MM.1S (cell line): Measurements from ENCODE around the gene HOATZ.

Source experiments
- DNase-seq: peaks from one replicate; pipeline ENCODE4 v3.0.0-alpha.2; 2015
- H2AFZ ChIP-seq: fragments of 300-600 bp; sonication (generic); 2 replicates; pipeline ENCODE4 v1.6.0; 2016; ENCODE audit warnings: antibody characterized with exemption, low read length
- H3F3A ChIP-seq: fragments of 300-600 bp; sonication (generic); 2 replicates; pipeline ENCODE4 v1.6.1; 2016; ENCODE audit warnings: mild to moderate bottlenecking, antibody characterized with exemption, low read length, moderate library complexity, mixed read lengths; ENCODE audit not compliant: insufficient read depth
- H3K27ac ChIP-seq: fragments of 300-600 bp; sonication (generic); 2 replicates; pipeline ENCODE4 v1.5.1; 2016; ENCODE audit warnings: mild to moderate bottlenecking, low read length
- H3K27me3 ChIP-seq: fragments of 300-600 bp; sonication (generic); replicated peaks from 2 replicates; pipeline ENCODE4 v1.6.0; 2016; ENCODE audit warnings: low read length; ENCODE audit not compliant: insufficient read depth
- H3K36me3 ChIP-seq: fragments of 300-600 bp; sonication (generic); replicated peaks from 2 replicates; pipeline ENCODE4 v1.6.1; 2016; ENCODE audit warnings: mild to moderate bottlenecking, low read length, mixed read lengths; ENCODE audit not compliant: insufficient read depth
- H3K4me1 ChIP-seq: fragments of 300-600 bp; sonication (generic); 2 replicates; pipeline ENCODE4 v1.6.1; 2016; ENCODE audit warnings: low read length, mixed read lengths
- H3K4me2 ChIP-seq: fragments of 300-600 bp; sonication (generic); 2 replicates; pipeline ENCODE4 v1.6.0; 2016; ENCODE audit warnings: low read depth, low read length
- H3K4me3 ChIP-seq: fragments of 300-600 bp; sonication (generic); 2 replicates; pipeline ENCODE4 v1.5.1; 2016; ENCODE audit warnings: low read length, mixed read lengths
- H3K79me2 ChIP-seq: fragments of 300-600 bp; sonication (generic); 2 replicates; pipeline ENCODE4 v1.6.1; 2016; ENCODE audit warnings: mixed run types, low read length, mixed read lengths
- H3K9ac ChIP-seq: fragments of 300-600 bp; sonication (generic); 2 replicates; pipeline ENCODE4 v1.6.1; 2016; ENCODE audit warnings: low read length, mixed read lengths
- H3K9me2 ChIP-seq: fragments of 300-600 bp; sonication (generic); replicated peaks from 2 replicates; pipeline ENCODE4 v1.6.1; 2016; ENCODE audit warnings: mild to moderate bottlenecking, low read length, mixed read lengths; ENCODE audit not compliant: insufficient read depth
- H3K9me3 ChIP-seq: fragments of 300-600 bp; sonication (generic); replicated peaks from 2 replicates; pipeline ENCODE4 v1.6.1; 2016; ENCODE audit warnings: mild to moderate bottlenecking, low read length, mixed read lengths; ENCODE audit not compliant: insufficient read depth
- H4K20me1 ChIP-seq: fragments of 300-600 bp; sonication (generic); 2 replicates; pipeline ENCODE4 v1.6.1; 2016; ENCODE audit warnings: mild to moderate bottlenecking, low read length, moderate library complexity, mixed read lengths; ENCODE audit not compliant: insufficient read depth
- CTCF ChIP-seq: fragments of 300-600 bp; sonication (generic); IDR thresholded peaks from 2 replicates; pipeline ENCODE4 v1.5.1; 2016; ENCODE audit warnings: antibody characterized with exemption, low read length, mixed read lengths
- EZH2 ChIP-seq: fragments of 300-600 bp; sonication (generic); optimal IDR thresholded peaks from 2 replicates; pipeline ENCODE3; 2017; ENCODE audit warnings: low read depth, mild to moderate bottlenecking, antibody characterized with exemption, low read length, mixed read lengths
- EZH2phosphoT487 ChIP-seq: fragments of 300-600 bp; sonication (generic); IDR thresholded peaks from 2 replicates; pipeline ENCODE4 v1.6.1; 2018; ENCODE audit warnings: antibody characterized with exemption, low read length

Gene HOATZ

DNA sequence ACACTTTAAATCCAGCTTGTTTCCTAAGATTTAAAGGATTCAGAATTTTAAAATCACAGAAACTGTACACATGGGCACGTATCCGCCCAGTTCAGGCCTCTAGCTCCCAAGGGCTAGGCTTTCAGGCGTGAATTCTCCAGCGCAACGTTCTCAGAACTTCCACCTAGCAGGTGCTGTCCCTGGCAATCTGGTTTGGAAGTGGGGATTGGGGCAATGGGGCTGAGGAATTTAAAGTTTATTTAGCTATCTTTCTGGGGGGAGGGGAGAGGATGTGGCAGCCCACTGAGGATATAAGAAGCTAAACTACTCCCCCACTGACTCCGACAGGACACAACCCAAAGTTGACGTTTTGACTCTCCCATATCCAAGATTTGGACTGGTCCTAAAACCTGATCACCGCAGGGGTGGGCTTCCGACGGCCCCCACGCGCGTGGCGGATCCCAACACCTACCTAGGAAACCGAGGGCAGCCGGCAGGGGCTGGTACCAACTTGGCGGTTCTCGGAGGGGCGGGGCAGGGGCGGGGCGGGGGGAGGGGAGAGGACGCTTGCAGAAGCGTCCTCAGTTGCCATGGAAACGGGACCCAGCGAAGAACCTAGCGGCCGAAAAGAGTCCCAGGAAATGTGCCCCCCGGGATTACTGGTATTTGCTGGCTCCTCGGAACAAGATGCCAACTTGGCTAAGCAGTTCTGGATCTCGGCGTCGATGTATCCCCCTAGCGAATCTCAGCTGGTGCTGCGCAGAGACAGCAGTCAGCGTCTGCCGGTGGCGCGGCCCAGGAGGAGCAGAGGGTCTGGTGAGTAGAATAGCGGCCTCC, at the start of gene HOATZ:
HOATZ (plus strand) TSS at position 563 of the 816 bp plus-strand sequence; CDS start at position 570, 7 bp downstream.
- no peaks in the 10 kb centered on the region for H3K4me1 ChIP-seq
- no peak for TF ChIP-seq EZH2phosphoT487
- TF ChIP-seq EZH2: no peak
- no peak for TF ChIP-seq CTCF
- no peak within 1 kb of the TSS for H3K4me2 ChIP-seq
- no peaks in the 10 kb centered on the region for H3F3A ChIP-seq
- no peak for DNase-seq
- no peaks in the 10 kb centered on the region for H3K9me2 ChIP-seq
- no peaks in the 10 kb centered on the region for H3K36me3 ChIP-seq
- H3K9ac ChIP-seq: no peak within 1 kb of the TSS
- peaks cover 15% of the 10 kb centered on the region; the same call in 1 of the 2 replicates for H3K27me3 ChIP-seq
- no peak within 1 kb of the TSS for H3K4me3 ChIP-seq
- H4K20me1 ChIP-seq: no peaks in the 10 kb centered on the region
- no peaks in the 10 kb centered on the region for H3K9me3 ChIP-seq
- no peak within 1 kb of the TSS for H3K27ac ChIP-seq
- H3K79me2 ChIP-seq: no peaks in the 10 kb centered on the region
- no peak within 1 kb of the TSS for H2AFZ ChIP-seq

DNA sequence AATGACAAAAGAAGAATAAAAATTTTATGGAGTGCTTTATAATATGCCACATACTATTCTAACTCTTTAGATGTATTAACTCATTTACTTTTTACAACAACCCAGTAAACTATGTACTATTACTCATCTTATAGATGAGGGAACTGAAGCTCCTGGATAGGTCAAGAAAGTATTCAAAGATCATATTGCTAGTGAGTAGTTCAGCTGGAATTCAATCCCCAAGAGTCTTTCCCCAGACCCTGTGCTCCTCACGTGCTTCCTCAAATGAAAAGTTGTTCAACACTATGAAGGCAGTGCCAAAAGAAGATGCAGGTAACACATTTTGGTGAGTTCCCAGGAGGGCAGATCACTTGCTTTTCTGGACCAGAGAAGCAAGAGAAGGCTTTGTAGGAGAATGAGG, 49.2 kb upstream of the HOATZ start:
- Histone ChIP-seq H3K9me2 (no peaks in the 10 kb centered on the region), H3K4me3 (no peak overlapping the region), H3K9ac (no peak overlapping the region), H3K79me2 (no peaks in the 10 kb centered on the region), H3F3A (no peaks in the 10 kb centered on the region), H3K4me1 (no peaks in the 10 kb centered on the region), H3K36me3 (no peaks in the 10 kb centered on the region), H3K27me3 (no peaks in the 10 kb centered on the region), H3K9me3 (no peaks in the 10 kb centered on the region), H2AFZ (no peak overlapping the region), H4K20me1 (no peaks in the 10 kb centered on the region), H3K27ac (no peak overlapping the region), H3K4me2 (no peak overlapping the region)
- no peak for TF ChIP-seq CTCF
- no peak for DNase-seq

DNA sequence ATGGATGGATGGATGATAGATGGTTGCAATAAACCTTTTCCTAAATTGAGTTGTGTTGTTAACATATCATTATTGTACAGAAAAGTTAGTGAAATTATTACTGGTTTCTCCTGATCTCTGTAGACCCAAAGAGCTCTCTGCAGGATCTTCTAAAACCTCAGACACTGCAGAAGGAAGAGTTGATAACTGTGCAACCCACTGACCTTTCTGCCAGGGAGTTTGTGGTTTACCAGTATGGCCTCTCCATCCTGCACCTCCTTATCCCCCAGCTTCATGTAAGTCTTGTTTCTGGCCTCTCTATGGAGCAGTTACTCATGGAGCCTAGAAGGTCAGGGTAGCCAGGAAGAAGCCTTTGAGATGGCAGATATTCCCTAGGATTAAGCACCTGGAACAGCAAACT, 48.0 kb upstream of the HOATZ start:
- H2AFZ ChIP-seq: no peak overlapping the region
- H3K9ac ChIP-seq: no peak overlapping the region
- DNase-seq: no peak
- H3K9me2 ChIP-seq: no peaks in the 10 kb centered on the region
- TF ChIP-seq EZH2 (no peak), CTCF (no peak), EZH2phosphoT487 (no peak)
- H3K27ac ChIP-seq: no peak overlapping the region
- no peak overlapping the region for H3K4me3 ChIP-seq
- no peaks in the 10 kb centered on the region for H3K9me3 ChIP-seq
- no peaks in the 10 kb centered on the region for H3K4me1 ChIP-seq
- H3F3A ChIP-seq: no peaks in the 10 kb centered on the region
- H3K36me3 ChIP-seq: no peaks in the 10 kb centered on the region
- H3K79me2 ChIP-seq: no peaks in the 10 kb centered on the region
- H3K27me3 ChIP-seq: no peaks in the 10 kb centered on the region
- no peaks in the 10 kb centered on the region for H4K20me1 ChIP-seq
- no peak overlapping the region for H3K4me2 ChIP-seq
